Mucosa of descending colon (tissue), 3 donors: ENCODE data around the gene NF1. TPM values are rescaled to one million over a fixed set of nuclear protein-coding genes. Genes with fewer than 3 reads are reported as not detected.

Experiments used
- ATAC-seq: fragments of 200-7000 bp; cut with Tn5 transposase; one replicate; pipeline ENCODE4 v1.9.1; 2020; ENCODE audit warnings: mild to moderate bottlenecking, moderate library complexity
- DNase-seq, 3 donors: peaks; one replicate each; pipeline ENCODE4 v3.0.0-alpha.2; 2020
- H3K36me3 ChIP-seq: fragments of 200-600 bp; one replicate; pipeline ENCODE4 v1.8.0; 2021; ENCODE audit warnings: low read depth, mild to moderate bottlenecking
- H3K4me1 ChIP-seq: fragments of 200-600 bp; one replicate; pipeline ENCODE4 v1.8.0; 2021; ENCODE audit warnings: low read depth, mild to moderate bottlenecking
- H3K4me3 ChIP-seq: fragments of 200-600 bp; one replicate; pipeline ENCODE4 v1.8.0; 2021; ENCODE audit warnings: mild to moderate bottlenecking
- H3K9me3 ChIP-seq: fragments of 200-600 bp; one replicate; pipeline ENCODE4 v1.8.0; 2021; ENCODE audit warnings: mild to moderate bottlenecking
- intact Hi-C, 2 donors: fragments of 100-400 bp; cut with DNase I in 1 of 2; cut with micrococcal nuclease in 1 of 2; formaldehyde crosslinking; loops; one replicate each; pipeline versions ENCODE4 v1.11.0 to v1.11.1; 2022; cut with DNase I, micrococcal nuclease
- total RNA-seq, 3 donors: library from RNA; stranded (reverse); fragmentation: NEBNext Ultra II Directional in 2 of 3; extraction: Animal tissue kit (Norgen Biotek cat#: 25700) in 2 of 3; gene quantifications; one replicate each; pipeline versions ENCODE4 v1.2.1 to v1.2.4, GENCODE V29; 2021 to 2023
- TF ChIP-seq, protein P1 (sequence below): fragments of 200-600 bp; IDR thresholded peaks from one replicate; pipeline ENCODE4 v1.8.0; 2022; ENCODE audit warnings: antibody characterized with exemption, mild to moderate bottlenecking
- donor health status: DM: no; HTN: no; CAD: no; lungs with moderate emphysema.
- donor health status: DM: no; HTN: no; CAD: no.
- donor health status: DM: no; HTN: yes; CAD: no.

The NF1 gene
- total RNA-seq, 3 donors from 2014 or later = 51.9 to 67.6 (median 52.4) TPM

DNA sequence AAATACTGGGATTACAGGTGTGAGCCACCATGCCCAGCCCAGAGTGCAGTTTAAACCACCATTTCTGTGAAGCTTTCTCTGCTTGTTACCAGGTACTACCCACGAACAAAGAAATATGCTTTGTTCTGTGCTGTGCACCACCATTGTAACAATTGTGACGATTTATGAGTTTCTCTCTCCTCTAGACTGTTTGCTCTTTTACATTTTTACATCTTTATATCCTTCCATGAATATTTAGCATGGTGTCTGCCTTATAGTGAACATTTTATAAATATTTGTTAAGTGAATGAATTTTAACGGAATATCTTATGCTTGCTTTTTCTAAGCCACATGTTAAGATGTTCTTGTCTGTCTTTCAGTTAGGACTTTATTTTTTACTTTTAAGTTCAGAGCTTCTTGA is 141.9 kb downstream of the NF1 start:
- DNase-seq (no peak), ATAC-seq (no peak)
- H3K9me3 ChIP-seq = no peaks in the 10 kb centered on the region
- H3K4me3 ChIP-seq = no peak overlapping the region
- intact Hi-C loops = no loop called here
- H3K36me3 ChIP-seq = no peaks in the 10 kb centered on the region
- TF ChIP-seq, protein P1, sequence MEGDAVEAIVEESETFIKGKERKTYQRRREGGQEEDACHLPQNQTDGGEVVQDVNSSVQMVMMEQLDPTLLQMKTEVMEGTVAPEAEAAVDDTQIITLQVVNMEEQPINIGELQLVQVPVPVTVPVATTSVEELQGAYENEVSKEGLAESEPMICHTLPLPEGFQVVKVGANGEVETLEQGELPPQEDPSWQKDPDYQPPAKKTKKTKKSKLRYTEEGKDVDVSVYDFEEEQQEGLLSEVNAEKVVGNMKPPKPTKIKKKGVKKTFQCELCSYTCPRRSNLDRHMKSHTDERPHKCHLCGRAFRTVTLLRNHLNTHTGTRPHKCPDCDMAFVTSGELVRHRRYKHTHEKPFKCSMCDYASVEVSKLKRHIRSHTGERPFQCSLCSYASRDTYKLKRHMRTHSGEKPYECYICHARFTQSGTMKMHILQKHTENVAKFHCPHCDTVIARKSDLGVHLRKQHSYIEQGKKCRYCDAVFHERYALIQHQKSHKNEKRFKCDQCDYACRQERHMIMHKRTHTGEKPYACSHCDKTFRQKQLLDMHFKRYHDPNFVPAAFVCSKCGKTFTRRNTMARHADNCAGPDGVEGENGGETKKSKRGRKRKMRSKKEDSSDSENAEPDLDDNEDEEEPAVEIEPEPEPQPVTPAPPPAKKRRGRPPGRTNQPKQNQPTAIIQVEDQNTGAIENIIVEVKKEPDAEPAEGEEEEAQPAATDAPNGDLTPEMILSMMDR = no peak
- H3K4me1 ChIP-seq = no peaks in the 10 kb centered on the region

DNA sequence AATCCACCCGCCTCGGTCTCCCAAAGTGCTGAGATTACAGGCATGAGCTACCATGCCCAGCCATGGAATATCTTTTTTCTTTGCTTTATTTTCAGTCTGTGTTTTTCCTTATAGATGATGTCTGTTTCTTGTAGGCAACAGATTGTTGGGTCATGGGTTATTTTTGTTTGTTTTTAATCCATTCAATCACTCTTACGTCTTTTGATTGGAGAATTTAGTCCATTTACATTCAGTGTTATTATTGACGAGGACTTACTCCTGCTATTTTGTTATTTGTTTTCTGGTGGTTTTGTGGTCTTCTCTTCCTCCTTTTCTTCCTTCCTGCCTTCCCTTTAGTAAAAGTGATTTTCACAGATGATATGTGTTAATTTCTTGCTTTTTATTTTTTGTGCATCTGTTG is 146.3 kb downstream of the NF1 start:
- intact Hi-C loops = no loop called here
- TF ChIP-seq, protein P1 = no peak
- H3K9me3 ChIP-seq = no peaks in the 10 kb centered on the region
- DNase-seq (no peak), ATAC-seq (no peak)
- no peaks in the 10 kb centered on the region for H3K4me1 ChIP-seq
- no peaks in the 10 kb centered on the region for H3K36me3 ChIP-seq
- no peak overlapping the region for H3K4me3 ChIP-seq

DNA sequence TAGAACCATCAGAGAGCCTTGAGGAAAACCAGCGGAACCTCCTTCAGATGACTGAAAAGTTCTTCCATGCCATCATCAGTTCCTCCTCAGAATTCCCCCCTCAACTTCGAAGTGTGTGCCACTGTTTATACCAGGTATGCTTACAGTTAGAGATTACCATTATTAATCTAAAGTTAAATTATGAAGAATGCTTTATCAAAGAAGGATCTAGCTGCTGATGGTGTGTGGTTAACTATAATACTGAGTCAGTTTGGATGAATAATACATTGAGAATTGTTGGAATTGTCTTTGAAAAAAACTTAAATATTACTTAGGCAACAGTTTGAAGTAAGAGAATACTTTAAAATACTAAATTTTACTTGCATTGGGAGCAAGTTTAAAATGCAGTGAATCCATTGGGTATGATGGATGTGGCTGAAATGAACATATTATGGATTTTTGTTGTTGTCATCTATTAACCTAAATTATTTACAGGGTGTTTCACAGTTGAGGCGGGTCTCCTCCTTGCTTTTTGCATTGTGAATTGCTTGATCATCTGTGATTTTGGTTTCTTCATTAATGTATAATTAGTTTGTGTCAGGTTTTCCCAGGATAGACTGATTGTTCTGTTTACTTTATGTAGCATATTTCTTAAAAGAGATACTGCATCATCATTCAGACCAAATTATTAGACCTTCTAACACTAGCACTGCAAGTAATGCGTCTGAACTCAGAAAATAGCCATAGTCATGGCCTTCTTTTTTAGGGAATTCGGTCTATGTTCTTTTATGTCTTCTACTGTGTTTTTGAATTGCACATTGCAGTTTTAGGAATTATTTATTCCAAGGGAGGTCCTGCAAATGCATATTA is 154.4 kb downstream of the NF1 start:
- DNase-seq (no peak), ATAC-seq (no peak)
- Histone ChIP-seq H3K36me3 (no peaks in the 10 kb centered on the region), H3K4me1 (no peaks in the 10 kb centered on the region), H3K9me3 (no peaks in the 10 kb centered on the region), H3K4me3 (no peak overlapping the region)
- intact Hi-C loops = no loop called here
- TF ChIP-seq, protein P1 = no peak

DNA sequence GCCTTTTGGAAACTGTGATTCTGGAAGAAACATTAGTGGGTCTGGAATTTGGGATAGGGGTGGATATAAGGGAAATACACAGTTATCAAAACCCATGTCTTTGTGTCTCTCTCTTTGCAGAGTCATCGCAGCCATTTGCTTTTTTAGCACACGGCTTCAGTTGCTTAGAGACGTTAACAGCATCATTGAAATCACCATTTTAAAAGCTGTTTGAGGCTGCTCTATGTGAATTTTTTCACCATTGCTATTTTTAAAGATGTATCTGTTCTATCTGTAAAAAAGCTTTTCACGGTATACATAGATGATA is 155.0 kb downstream of the NF1 start:
- Histone ChIP-seq H3K4me1 (no peaks in the 10 kb centered on the region), H3K36me3 (no peaks in the 10 kb centered on the region), H3K4me3 (no peak overlapping the region), H3K9me3 (no peaks in the 10 kb centered on the region)
- TF ChIP-seq, protein P1 = no peak
- no peak for ATAC-seq
- intact Hi-C loops = no loop called here
- no peak for DNase-seq

DNA sequence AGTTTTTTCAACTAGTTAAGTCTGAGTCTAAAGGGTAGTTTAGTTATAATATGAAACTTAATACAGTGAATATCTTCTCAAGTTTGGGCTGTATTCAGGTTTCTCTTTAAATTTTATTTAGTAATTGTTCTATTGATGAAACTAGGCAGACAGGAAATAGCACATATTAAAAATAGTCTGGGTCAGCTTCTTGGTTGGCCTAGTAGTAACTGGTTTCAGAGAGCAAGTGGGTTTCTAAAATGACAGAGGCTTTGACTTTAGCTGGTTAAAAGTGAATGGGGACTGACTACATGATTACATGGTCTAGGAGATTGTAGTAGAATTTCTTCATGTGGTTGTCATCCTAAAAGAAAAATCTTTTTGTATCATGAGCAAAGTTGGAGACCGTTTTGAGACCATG is 155.5 kb downstream of the NF1 start:
- DNase-seq (no peak), ATAC-seq (no peak)
- Histone ChIP-seq H3K4me1 (no peaks in the 10 kb centered on the region), H3K36me3 (no peaks in the 10 kb centered on the region), H3K9me3 (no peaks in the 10 kb centered on the region), H3K4me3 (no peak overlapping the region)
- intact Hi-C loops = no loop called here
- TF ChIP-seq, protein P1 = no peak
